ENCODE results near the gene RBKS.

DNA sequence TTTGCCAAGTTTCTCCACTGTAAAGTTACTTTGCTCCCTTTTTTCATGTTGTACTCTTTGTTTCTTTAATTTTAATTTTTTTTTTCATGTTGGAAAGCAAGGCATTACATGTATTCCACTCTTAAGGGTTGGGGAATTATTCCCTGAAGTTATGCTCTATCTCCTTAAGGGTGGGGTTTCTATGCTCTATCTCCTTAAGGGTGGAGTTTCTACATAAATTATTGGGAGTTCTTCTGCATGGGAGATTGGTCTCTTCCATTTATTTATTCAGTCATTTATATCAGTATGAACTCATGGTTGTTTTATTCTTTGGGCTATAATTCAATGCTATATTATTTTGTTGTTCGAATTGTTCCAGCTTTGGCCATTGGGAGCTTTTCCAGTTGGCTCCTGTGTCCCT, 107.5 kb downstream of the RBKS start:
- TF ChIP-seq, protein P1, sequence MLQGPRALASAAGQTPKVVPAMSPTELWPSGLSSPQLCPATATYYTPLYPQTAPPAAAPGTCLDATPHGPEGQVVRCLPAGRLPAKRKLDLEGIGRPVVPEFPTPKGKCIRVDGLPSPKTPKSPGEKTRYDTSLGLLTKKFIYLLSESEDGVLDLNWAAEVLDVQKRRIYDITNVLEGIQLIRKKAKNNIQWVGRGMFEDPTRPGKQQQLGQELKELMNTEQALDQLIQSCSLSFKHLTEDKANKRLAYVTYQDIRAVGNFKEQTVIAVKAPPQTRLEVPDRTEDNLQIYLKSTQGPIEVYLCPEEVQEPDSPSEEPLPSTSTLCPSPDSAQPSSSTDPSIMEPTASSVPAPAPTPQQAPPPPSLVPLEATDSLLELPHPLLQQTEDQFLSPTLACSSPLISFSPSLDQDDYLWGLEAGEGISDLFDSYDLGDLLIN (CRISPR knock-in tag; IDR thresholded peaks at IDR 0.05; ENCODE audit: borderline replicate concordance) = no peak
- TF ChIP-seq PHF21A (CRISPR knock-in tag; IDR thresholded peaks at IDR 0.05) (no peak), CBX2 (IDR thresholded peaks at IDR 0.05; ENCODE audit: low read depth, low read length) (no peak), CBX2 (CRISPR knock-in tag; IDR thresholded peaks at IDR 0.05; ENCODE audit: low read depth) (no peak), ISX (CRISPR knock-in tag; conservative IDR thresholded peaks at IDR 0.05) (no peak), SMARCE1 (IDR thresholded peaks at IDR 0.05; ENCODE audit: borderline replicate concordance) (no peak)
- TF ChIP-seq, protein P2, sequence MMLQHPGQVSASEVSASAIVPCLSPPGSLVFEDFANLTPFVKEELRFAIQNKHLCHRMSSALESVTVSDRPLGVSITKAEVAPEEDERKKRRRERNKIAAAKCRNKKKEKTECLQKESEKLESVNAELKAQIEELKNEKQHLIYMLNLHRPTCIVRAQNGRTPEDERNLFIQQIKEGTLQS (CRISPR knock-in tag; IDR thresholded peaks at IDR 0.05) = no peak
- TF ChIP-seq, protein P3, sequence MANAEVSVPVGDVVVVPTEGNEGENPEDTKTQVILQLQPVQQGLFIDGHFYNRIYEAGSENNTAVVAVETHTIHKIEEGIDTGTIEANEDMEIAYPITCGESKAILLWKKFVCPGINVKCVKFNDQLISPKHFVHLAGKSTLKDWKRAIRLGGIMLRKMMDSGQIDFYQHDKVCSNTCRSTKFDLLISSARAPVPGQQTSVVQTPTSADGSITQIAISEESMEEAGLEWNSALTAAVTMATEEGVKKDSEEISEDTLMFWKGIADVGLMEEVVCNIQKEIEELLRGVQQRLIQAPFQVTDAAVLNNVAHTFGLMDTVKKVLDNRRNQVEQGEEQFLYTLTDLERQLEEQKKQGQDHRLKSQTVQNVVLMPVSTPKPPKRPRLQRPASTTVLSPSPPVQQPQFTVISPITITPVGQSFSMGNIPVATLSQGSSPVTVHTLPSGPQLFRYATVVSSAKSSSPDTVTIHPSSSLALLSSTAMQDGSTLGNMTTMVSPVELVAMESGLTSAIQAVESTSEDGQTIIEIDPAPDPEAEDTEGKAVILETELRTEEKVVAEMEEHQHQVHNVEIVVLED (CRISPR knock-in tag; IDR thresholded peaks at IDR 0.05; ENCODE audit: borderline replicate concordance) = no peak

Measured in HepG2 (cell line).